HL-60 (cell line): Measurements from ENCODE around the gene CYTH1.

Experiments used
- DNase-seq, 2 experiments: peaks; one replicate each; pipeline ENCODE4 v3.0.0-alpha.2; 2010 to 2020; ENCODE audit warnings: low read depth in 1 of 2, low spot score in 1 of 2
- H3K27ac ChIP-seq: fragments of 250-450 bp; sonication (Bioruptor Pico); replicated peaks from 2 replicates; pipeline ENCODE4 v1.5.1; 2020; ENCODE audit warnings: mild to moderate bottlenecking, moderate library complexity
- H3K27me3 ChIP-seq: fragments of 250-450 bp; sonication (Bioruptor Pico); 2 replicates; pipeline ENCODE4 v1.5.1; 2021; ENCODE audit warnings: mild to moderate bottlenecking, moderate library complexity; ENCODE audit not compliant: insufficient read depth, poor library complexity, severe bottlenecking
- H3K4me3 ChIP-seq: replicated peaks from 2 replicates; pipeline ENCODE4 v1.5.1; 2011; ENCODE audit warnings: mild to moderate bottlenecking, control low read depth, low read length; ENCODE audit not compliant: insufficient read depth
- GABPA ChIP-seq: IDR thresholded peaks from 2 replicates; pipeline ENCODE4 v1.6.1; 2012; ENCODE audit warnings: low read depth
- POLR2AphosphoS5 ChIP-seq: IDR thresholded peaks from 2 replicates; pipeline ENCODE4 v1.6.1; 2012; ENCODE audit warnings: low read depth
- REST ChIP-seq: IDR thresholded peaks from 2 replicates; pipeline ENCODE4 v1.6.1; 2012; ENCODE audit warnings: low read depth; ENCODE audit not compliant: insufficient replicate concordance
- SPI1 ChIP-seq: IDR thresholded peaks from 2 replicates; pipeline ENCODE4 v1.6.1; 2012; ENCODE audit warnings: low read depth, mild to moderate bottlenecking, borderline replicate concordance
- TF ChIP-seq, protein P1 (sequence below): IDR thresholded peaks from one replicate; pipeline ENCODE4 v1.5.1; 2011; ENCODE audit warnings: low read length, control low read depth, inconsistent platforms; ENCODE audit not compliant: insufficient read depth

The CYTH1 gene

DNA sequence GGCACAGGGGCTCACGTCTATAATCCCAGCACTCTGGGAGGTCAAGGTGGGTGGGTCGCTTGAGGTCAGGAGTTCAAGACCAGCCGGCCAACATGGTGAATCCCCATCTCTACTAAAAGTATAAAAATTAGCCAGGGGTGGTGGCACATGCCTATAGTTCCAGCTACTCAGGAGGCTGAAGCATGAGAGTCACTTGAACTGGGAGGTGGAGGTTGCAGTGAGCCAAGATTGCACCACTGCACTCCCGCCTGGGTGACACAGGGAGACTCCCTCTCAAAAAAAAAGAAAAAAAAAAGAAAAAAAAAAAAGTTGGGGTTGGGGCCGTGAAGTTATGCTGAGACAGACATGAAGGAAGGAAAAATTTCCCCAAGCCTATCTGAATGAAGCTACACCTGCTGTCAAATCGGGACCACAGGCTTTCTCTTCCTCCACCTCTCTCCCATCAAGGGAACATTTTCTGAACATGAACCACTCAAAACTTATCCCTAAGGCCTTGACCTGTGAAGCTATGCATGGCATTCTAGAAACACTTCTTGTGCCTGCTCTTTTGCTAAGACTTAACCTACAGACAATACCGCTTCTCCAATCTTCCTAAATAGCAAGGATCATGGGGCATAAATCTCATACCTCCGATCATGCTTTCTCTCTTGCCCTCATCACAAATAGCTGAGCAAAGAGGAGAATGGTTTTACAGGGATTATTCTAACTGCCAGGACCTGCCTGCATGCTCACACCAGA is 88.6 kb downstream of the CYTH1 start:
- Histone ChIP-seq H3K27me3 (no peaks in the 10 kb centered on the region), H3K4me3 (no peak overlapping the region), H3K27ac (no peak overlapping the region)
- TF ChIP-seq REST (no peak), GABPA (no peak)
- TF ChIP-seq, protein P1, sequence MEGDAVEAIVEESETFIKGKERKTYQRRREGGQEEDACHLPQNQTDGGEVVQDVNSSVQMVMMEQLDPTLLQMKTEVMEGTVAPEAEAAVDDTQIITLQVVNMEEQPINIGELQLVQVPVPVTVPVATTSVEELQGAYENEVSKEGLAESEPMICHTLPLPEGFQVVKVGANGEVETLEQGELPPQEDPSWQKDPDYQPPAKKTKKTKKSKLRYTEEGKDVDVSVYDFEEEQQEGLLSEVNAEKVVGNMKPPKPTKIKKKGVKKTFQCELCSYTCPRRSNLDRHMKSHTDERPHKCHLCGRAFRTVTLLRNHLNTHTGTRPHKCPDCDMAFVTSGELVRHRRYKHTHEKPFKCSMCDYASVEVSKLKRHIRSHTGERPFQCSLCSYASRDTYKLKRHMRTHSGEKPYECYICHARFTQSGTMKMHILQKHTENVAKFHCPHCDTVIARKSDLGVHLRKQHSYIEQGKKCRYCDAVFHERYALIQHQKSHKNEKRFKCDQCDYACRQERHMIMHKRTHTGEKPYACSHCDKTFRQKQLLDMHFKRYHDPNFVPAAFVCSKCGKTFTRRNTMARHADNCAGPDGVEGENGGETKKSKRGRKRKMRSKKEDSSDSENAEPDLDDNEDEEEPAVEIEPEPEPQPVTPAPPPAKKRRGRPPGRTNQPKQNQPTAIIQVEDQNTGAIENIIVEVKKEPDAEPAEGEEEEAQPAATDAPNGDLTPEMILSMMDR = no peak
- DNase-seq = no peak

DNA sequence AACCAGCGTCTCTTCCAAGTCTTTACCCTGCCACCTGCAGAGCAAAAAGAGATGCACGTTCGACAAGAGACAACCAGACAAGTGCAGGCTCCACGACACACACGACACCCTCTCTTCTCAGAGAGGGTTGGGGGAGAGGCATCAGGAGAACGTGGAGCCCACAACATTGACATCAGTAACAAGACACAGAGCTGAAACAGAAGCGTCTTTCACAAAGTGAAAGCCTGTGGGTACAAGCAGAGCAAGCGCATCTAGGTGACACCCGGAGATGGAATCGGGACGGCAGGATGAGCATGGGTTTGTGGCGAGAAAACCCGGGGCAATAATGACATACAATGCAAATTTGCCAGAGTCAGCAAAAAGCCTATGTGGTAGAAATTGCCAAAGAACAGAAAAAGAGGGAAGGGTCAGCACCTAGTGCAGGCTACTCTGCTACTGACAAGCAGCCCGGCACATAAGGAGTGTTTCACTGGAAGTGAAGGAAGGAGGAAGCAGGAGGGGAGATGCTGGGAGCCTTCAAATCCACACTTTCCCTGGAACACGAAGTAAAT is 89.5 kb downstream of the CYTH1 start:
- DNase-seq = no peak
- H3K27me3 ChIP-seq = no peaks in the 10 kb centered on the region
- no peak overlapping the region for H3K4me3 ChIP-seq
- no peak overlapping the region for H3K27ac ChIP-seq
- TF ChIP-seq POLR2AphosphoS5 = no peak
- no peak for TF ChIP-seq GABPA
- TF ChIP-seq REST = no peak
- TF ChIP-seq, protein P1 = no peak
- no peak for TF ChIP-seq SPI1

GRCh38 chr17:78689029-78689428 is 93.0 kb downstream of the CYTH1 start:
- no peak overlapping the region for H3K4me3 ChIP-seq
- H3K27me3 ChIP-seq = no peaks in the 10 kb centered on the region
- TF ChIP-seq POLR2AphosphoS5 = no peak
- no peak for TF ChIP-seq GABPA
- TF ChIP-seq, protein P1 = no peak
- no peak for TF ChIP-seq REST
- no peak for TF ChIP-seq SPI1
- no peak overlapping the region for H3K27ac ChIP-seq
- DNase-seq = no peak
